T-helper 2 cell treated with Interferon-gamma antibody and Interleukin-4, amounts not matched to agents 5 μg/mL and 100 μg/mL, for 36 hours (primary cell): ENCODE measurements around the gene SCO2.

Experiments used
- DNase-seq: peaks from one replicate; pipeline ENCODE4 v3.0.0; 2021; ENCODE audit warnings: low spot score
- H3K27ac Mint-ChIP-seq: one replicate; pipeline ENCODE4 v1.8.0; 2021; ENCODE audit warnings: mild to moderate bottlenecking, mixed read lengths
- H3K27me3 Mint-ChIP-seq: one replicate; pipeline ENCODE4 v1.8.0; 2021; ENCODE audit warnings: low read depth, mixed read lengths
- H3K36me3 Mint-ChIP-seq: one replicate; pipeline ENCODE4 v1.8.0; 2021; ENCODE audit warnings: low read depth, mixed read lengths
- H3K4me1 Mint-ChIP-seq: one replicate; pipeline ENCODE4 v1.8.0; 2021; ENCODE audit warnings: low read depth, mixed read lengths
- H3K4me3 Mint-ChIP-seq: one replicate; pipeline ENCODE4 v1.8.0; 2022; ENCODE audit warnings: mild to moderate bottlenecking, moderate library complexity, mixed read lengths
- H3K9me3 Mint-ChIP-seq: one replicate; pipeline ENCODE4 v1.8.0; 2021; ENCODE audit warnings: mixed read lengths

The SCO2 gene

GRCh38 chr22:50531546-50531961 lies 6.2 kb upstream of the SCO2 start:
- peak; percentile 77 for DNase-seq
- no peaks in the 10 kb centered on the region for H3K27me3 Mint-ChIP-seq
- H3K9me3 Mint-ChIP-seq: no peaks in the 10 kb centered on the region
- H3K27ac Mint-ChIP-seq: peak overlapping the region; percentile 99
- H3K4me3 Mint-ChIP-seq: peak overlapping the region; percentile 94
- H3K36me3 Mint-ChIP-seq: peaks cover 13% of the 10 kb centered on the region
- H3K4me1 Mint-ChIP-seq: peaks cover 41% of the 10 kb centered on the region

DNA sequence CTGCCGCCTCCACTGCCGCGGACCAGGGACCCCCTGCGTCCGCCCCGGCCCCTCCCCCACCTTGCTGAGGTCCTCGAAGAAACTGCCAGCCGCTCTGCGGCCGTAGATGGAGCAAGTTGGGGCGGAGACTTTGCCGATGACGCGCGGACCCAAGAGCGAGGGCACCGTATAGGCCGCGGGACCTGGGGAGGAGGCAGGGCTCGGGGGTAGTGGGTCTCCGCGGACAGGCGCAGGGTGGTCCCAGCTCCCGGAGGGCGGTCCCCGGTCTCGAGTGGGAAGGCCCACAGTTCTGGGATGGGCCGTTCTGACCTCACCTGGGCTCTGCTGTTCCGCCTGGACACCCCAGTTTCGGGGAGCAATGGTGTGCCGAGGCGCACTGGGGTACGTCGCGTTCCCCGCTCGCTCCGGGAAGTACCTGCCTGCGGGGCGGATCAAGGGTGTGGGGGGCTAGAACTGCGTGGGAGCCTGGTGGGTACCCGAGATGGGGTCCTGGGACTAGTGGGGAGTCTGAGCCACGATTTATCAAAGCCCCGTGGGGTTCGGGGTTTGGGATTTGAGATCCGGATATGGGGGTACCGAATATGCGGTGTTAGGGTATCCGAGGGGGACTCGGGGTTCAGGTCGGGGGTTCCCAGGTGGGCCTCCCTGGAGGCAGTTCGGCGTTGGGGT lies 5.6 kb upstream of the SCO2 start:
- H3K27ac Mint-ChIP-seq: peak overlapping the region; percentile 99
- peak overlapping the region; percentile 94 for H3K4me3 Mint-ChIP-seq
- DNase-seq: peak; percentile 86
- H3K9me3 Mint-ChIP-seq: no peaks in the 10 kb centered on the region
- H3K4me1 Mint-ChIP-seq: peaks cover 41% of the 10 kb centered on the region
- H3K27me3 Mint-ChIP-seq: no peaks in the 10 kb centered on the region
- peaks cover 13% of the 10 kb centered on the region for H3K36me3 Mint-ChIP-seq

- Mint-ChIP-seq H3K27me3 (no peaks in the 10 kb centered on the region), H3K4me3 (peak overlapping the region; percentile 94), H3K27ac (peak overlapping the region; percentile 99), H3K4me1 (peaks cover 41% of the 10 kb centered on the region), H3K9me3 (no peaks in the 10 kb centered on the region), H3K36me3 (peaks cover 13% of the 10 kb centered on the region)
- no peak for DNase-seq
Observed at GRCh38 chr22:50530580-50530876, 5.1 kb upstream of the SCO2 start.

- H3K4me1 Mint-ChIP-seq: peaks cover 41% of the 10 kb centered on the region
- no peaks in the 10 kb centered on the region for H3K27me3 Mint-ChIP-seq
- H3K27ac Mint-ChIP-seq: peak within 1 kb of the TSS; percentile 99
- H3K36me3 Mint-ChIP-seq: peaks cover 13% of the 10 kb centered on the region
- peak; percentile 82 for DNase-seq
- H3K9me3 Mint-ChIP-seq: no peaks in the 10 kb centered on the region
- H3K4me3 Mint-ChIP-seq: peak within 1 kb of the TSS; percentile 94
Observed at GRCh38 chr22:50529897-50530579, 4.6 kb upstream of the SCO2 start, which contains the start of gene TYMP. TYMP (minus strand) TSS chr22:50530012; CDS start chr22:50529709, 303 bp downstream.

GRCh38 chr22:50529416-50529896 lies 4.1 kb upstream of the SCO2 start:
- H3K27ac Mint-ChIP-seq: peak overlapping the region; percentile 55
- no peaks in the 10 kb centered on the region for H3K27me3 Mint-ChIP-seq
- no peak for DNase-seq
- H3K4me3 Mint-ChIP-seq: peak overlapping the region; percentile 66
- H3K9me3 Mint-ChIP-seq: no peaks in the 10 kb centered on the region
- peaks cover 44% of the 10 kb centered on the region for H3K4me1 Mint-ChIP-seq
- peaks cover 18% of the 10 kb centered on the region for H3K36me3 Mint-ChIP-seq

- peaks cover 41% of the 10 kb centered on the region for H3K4me1 Mint-ChIP-seq
- DNase-seq: no peak
Observed at GRCh38 chr22:50528682-50529415, 3.5 kb upstream of the SCO2 start.

DNA sequence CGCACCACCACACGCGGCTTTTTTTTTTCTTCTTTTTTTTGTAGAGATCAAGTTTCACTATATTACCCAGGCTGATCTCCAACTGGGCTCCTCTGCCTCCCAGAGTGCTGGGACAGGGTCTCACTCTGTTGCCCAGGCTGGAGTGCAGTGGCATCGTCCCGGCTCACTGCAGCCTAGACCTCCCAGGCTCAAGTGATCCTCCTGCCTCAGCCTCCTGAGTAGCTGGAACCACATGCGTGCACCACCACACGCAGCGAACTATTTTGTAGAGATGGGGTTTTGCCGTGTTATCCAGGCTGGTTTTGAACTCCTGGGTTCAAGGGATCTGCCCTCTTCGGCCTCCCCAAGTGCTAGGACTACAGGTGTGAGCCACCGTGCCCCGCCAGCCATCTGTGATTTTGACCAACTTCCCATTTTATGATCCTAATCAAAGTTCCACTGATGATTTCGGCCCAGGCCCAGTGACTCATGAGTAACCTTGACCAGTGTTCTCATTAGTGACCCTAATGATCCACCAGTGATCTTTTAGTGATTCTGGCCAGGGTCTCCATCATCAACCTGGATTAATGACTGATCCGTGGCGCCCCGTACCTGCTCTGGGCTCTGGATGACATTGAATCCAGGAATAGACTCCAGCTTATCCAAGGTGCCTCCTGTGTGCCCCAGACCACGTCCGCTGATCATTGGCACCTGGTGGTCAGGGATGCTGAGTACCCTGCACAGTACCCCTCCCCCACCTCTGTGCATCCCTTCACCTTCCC lies 2.7 kb upstream of the SCO2 start:
- Mint-ChIP-seq H3K27me3 (no peaks in the 10 kb centered on the region), H3K4me1 (peaks cover 34% of the 10 kb centered on the region), H3K27ac (peak overlapping the region; percentile 82), H3K4me3 (peak overlapping the region; percentile 82), H3K36me3 (peaks cover 25% of the 10 kb centered on the region), H3K9me3 (no peaks in the 10 kb centered on the region)
- DNase-seq: no peak

More at GRCh38 chr22:50528682-50529415, 3.5 kb upstream of the SCO2 start:
- no peaks in the 10 kb centered on the region for H3K27me3 Mint-ChIP-seq
- H3K9me3 Mint-ChIP-seq: no peaks in the 10 kb centered on the region
- H3K4me3 Mint-ChIP-seq: peak overlapping the region; percentile 82
- peaks cover 20% of the 10 kb centered on the region for H3K36me3 Mint-ChIP-seq
- peak overlapping the region; percentile 82 for H3K27ac Mint-ChIP-seq

- H3K4me3 Mint-ChIP-seq: peak overlapping the region; percentile 82
- no peaks in the 10 kb centered on the region for H3K27me3 Mint-ChIP-seq
- H3K4me1 Mint-ChIP-seq: peaks cover 28% of the 10 kb centered on the region
- peak overlapping the region; percentile 82 for H3K27ac Mint-ChIP-seq
- no peaks in the 10 kb centered on the region for H3K9me3 Mint-ChIP-seq
- H3K36me3 Mint-ChIP-seq: peaks cover 28% of the 10 kb centered on the region
- DNase-seq: peak; percentile 43
Observed at GRCh38 chr22:50526834-50527801, 1.7 kb upstream of the SCO2 start.

- Mint-ChIP-seq H3K36me3 (peaks cover 28% of the 10 kb centered on the region), H3K27ac (peak overlapping the region; percentile 82), H3K4me1 (peaks cover 28% of the 10 kb centered on the region), H3K4me3 (peak overlapping the region; percentile 82), H3K27me3 (no peaks in the 10 kb centered on the region), H3K9me3 (no peaks in the 10 kb centered on the region)
- DNase-seq: peak; percentile 85
Observed at GRCh38 chr22:50526108-50526833, 873 bp upstream of the SCO2 start.

GRCh38 chr22:50525858-50526107 lies 385 bp upstream of the SCO2 start:
- Mint-ChIP-seq H3K9me3 (no peaks in the 10 kb centered on the region), H3K36me3 (peaks cover 28% of the 10 kb centered on the region), H3K4me1 (peaks cover 28% of the 10 kb centered on the region), H3K27ac (peak overlapping the region; percentile 83), H3K4me3 (peak overlapping the region; percentile 96), H3K27me3 (no peaks in the 10 kb centered on the region)
- DNase-seq: no peak

DNA sequence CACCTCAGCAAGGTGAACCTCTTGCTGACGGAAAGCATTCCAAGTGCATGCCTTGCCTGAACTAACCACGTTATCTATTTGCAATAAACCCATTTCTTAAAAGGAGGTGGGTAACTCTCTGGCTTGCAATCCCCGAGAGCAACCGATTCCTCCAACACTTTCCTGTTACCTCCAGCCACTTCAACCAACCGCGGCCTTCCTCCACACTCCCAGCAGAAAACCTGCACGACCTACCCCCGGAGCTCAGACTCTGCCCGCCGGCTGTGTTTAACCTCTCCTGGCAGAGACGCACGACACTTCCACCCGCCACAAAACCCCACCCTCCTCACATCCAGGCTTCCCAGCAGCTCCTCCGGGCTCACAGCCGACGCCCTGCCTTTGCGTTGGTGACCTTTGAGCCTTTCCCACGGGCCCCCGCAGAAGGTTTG lies 708 bp downstream of the SCO2 start:
- H3K9me3 Mint-ChIP-seq: no peaks in the 10 kb centered on the region
- H3K4me1 Mint-ChIP-seq: peaks cover 28% of the 10 kb centered on the region

DNA sequence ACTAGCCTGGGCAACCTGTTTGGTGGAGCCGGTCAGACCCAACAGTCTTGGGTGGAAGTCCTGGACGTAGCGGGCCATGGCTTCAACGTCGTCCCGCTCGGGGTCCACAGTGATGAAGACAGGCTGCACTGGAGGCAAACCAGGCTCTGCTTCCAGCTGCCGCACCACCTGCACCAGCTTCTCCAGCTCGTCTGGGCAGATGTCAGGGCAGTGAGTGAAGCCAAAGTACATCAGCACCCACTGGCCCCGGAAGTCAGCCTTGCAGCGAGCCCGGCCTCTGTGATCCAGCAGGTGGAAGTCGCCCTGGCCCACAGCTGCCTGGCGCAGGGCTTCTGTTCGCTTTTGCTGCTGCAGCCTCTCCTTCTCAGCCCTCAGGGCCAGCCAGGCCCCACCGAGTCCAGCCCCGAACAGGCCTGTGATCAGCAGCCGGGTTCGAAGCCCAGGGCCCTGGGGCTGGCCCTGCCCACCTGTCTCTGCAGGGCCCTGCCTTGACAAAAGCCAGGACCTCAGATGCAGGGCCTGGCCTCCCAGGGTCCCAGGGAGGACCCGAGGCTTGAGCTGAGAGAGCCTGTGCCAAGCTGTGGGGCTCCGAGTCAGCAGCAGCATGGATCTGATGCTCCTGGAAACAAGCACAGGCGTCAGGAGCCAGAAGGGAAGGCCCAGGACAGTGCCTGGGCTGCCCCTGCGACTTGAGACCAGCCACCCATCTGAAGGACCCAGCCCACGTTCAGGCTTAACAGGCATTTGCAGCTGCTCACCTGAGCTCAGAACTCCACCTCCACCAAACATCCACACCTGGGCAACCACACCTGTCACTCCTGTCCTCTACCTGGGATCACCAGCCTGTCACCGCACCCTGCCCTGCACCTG lies 1.4 kb downstream of the SCO2 start:
- no peaks in the 10 kb centered on the region for H3K9me3 Mint-ChIP-seq
- peaks cover 28% of the 10 kb centered on the region for H3K4me1 Mint-ChIP-seq
- peaks cover 34% of the 10 kb centered on the region for H3K36me3 Mint-ChIP-seq
- no peak for DNase-seq
- H3K27me3 Mint-ChIP-seq: no peaks in the 10 kb centered on the region
- peak overlapping the region; percentile 92 for H3K27ac Mint-ChIP-seq
- peak overlapping the region; percentile 96 for H3K4me3 Mint-ChIP-seq

More for the DNA sequence above, 708 bp downstream of the SCO2 start:
- Mint-ChIP-seq H3K27ac (peak overlapping the region; percentile 92), H3K36me3 (peaks cover 30% of the 10 kb centered on the region), H3K27me3 (no peaks in the 10 kb centered on the region), H3K4me3 (peak overlapping the region; percentile 96)
- no peak for DNase-seq
